Measurements from ENCODE around the gene KDM6B. TPM values are rescaled to one million over a fixed set of nuclear protein-coding genes. Genes with fewer than 3 reads are reported as not detected.

The KDM6B gene
- total and polyA plus RNA-seq, 12 donors = 5.2 to 35.4 (median 25.3) TPM

GRCh38 chr17:7831233-7831632, 2.8 kb upstream of the KDM6B start:
- Histone ChIP-seq H3K4me3 (no peak overlapping the region), H3K27ac (no peak overlapping the region), H3K9me3 (no peaks in the 10 kb centered on the region), H3K27me3 (peaks cover 0 to 5% (median 0%) of the 10 kb centered on the region in 7 donors), H3K4me1 (peaks cover 2 to 17% (median 7%) of the 10 kb centered on the region in 9 donors), H3K36me3 (no peaks in the 10 kb centered on the region)
- TF ChIP-seq, protein P1, sequence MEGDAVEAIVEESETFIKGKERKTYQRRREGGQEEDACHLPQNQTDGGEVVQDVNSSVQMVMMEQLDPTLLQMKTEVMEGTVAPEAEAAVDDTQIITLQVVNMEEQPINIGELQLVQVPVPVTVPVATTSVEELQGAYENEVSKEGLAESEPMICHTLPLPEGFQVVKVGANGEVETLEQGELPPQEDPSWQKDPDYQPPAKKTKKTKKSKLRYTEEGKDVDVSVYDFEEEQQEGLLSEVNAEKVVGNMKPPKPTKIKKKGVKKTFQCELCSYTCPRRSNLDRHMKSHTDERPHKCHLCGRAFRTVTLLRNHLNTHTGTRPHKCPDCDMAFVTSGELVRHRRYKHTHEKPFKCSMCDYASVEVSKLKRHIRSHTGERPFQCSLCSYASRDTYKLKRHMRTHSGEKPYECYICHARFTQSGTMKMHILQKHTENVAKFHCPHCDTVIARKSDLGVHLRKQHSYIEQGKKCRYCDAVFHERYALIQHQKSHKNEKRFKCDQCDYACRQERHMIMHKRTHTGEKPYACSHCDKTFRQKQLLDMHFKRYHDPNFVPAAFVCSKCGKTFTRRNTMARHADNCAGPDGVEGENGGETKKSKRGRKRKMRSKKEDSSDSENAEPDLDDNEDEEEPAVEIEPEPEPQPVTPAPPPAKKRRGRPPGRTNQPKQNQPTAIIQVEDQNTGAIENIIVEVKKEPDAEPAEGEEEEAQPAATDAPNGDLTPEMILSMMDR (IDR thresholded peaks at IDR 0.05) = no peak
- no peak for ATAC-seq
- DNase-seq = no peak
- intact Hi-C loops (cut with DNase I) = loop anchor here in 2 of 10 donors (5.0 to 10.0 kb wide), 3 partner anchors 56 to 324 kb away; partner anchors contain the start of genes CHD3 (in 1 of the 2) and PER1 (in 1 of the 2)
- WGBS, 2 donors = 75 to 81% methylated on average over 7 of the region's 7 CpGs

GRCh38 chr17:7832431-7832830, 1.6 kb upstream of the KDM6B start:
- no peak for DNase-seq
- H3K4me3 ChIP-seq = no peak overlapping the region
- no peaks in the 10 kb centered on the region for H3K36me3 ChIP-seq
- H3K27ac ChIP-seq = no peak overlapping the region
- H3K9me3 ChIP-seq = no peaks in the 10 kb centered on the region
- intact Hi-C loops (cut with DNase I) = loop anchor here in 3 of 10 donors (2.0 to 10.0 kb wide), 4 partner anchors 55 to 322 kb away; partner anchors contain the start of genes CHD3 (in 1 of the 3) and PER1 (in 1 of the 3)
- no peak for ATAC-seq
- H3K4me1 ChIP-seq = peaks cover 4 to 29% (median 19%) of the 10 kb centered on the region in 9 donors
- WGBS, 2 donors = 90 to 91% methylated on average over 10 of the region's 10 CpGs
- peaks cover 0 to 5% (median 0%) of the 10 kb centered on the region in 7 donors for H3K27me3 ChIP-seq
- TF ChIP-seq, protein P1 (IDR thresholded peaks at IDR 0.05) = no peak

DNA sequence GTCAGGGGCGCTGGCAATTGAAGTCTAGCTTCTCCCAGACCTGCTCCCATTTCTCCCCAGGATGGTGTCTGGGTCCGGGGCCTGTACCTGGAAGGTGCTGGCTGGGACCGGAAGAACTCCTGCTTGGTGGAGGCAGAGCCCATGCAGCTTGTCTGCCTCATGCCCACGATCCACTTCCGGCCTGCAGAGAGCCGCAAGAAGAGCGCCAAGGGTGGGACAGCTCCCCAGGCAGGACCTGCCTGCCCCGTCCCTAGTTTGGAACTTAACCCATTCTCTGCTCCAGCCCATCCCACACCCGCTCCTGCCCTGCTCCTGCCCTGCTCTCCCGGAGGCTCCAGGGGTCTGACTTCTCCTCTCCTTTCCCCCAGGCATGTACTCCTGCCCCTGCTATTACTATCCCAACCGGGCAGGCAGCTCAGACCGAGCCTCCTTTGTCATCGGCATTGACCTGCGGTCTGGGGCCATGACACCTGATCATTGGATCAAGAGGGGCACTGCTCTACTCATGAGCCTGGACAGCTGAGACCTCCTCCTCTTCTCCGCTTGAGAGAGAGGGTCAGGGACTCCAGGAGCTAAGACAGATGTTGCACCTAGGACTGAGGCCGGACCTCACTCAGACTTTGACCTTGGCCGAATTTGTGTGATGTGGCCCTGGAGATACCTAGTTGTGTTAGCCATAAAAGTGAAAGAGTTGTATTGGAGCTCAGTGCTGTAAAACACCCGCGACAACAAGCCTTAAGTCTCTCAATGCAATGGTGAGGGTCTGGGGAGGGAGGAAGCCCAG, 814 bp upstream of the KDM6B start:
- Histone ChIP-seq H3K4me3 (peak overlapping the region in 9 of 10 donors; percentile 59 to 95 (median 80)), H3K36me3 (no peaks in the 10 kb centered on the region), H3K27me3 (peaks cover 0 to 3% (median 0%) of the 10 kb centered on the region in 7 donors), H3K27ac (peak overlapping the region in 9 of 10 donors; percentile 97 to 100 (median 99)), H3K9me3 (no peaks in the 10 kb centered on the region), H3K4me1 (peaks cover 4 to 34% (median 24%) of the 10 kb centered on the region in 9 donors)
- intact Hi-C loops (cut with DNase I) = loop anchor here in 3 of 10 donors (2.0 to 10.0 kb wide), 4 partner anchors 54 to 322 kb away; partner anchors contain the start of genes CHD3 (in 1 of the 3) and PER1 (in 1 of the 3)
- DNase-seq (no peak), ATAC-seq (no peak)
- WGBS, 2 donors = 45 to 50% methylated on average over 19 of the region's 19 CpGs
- TF ChIP-seq, protein P1 (IDR thresholded peaks at IDR 0.05) = no peak

DNA sequence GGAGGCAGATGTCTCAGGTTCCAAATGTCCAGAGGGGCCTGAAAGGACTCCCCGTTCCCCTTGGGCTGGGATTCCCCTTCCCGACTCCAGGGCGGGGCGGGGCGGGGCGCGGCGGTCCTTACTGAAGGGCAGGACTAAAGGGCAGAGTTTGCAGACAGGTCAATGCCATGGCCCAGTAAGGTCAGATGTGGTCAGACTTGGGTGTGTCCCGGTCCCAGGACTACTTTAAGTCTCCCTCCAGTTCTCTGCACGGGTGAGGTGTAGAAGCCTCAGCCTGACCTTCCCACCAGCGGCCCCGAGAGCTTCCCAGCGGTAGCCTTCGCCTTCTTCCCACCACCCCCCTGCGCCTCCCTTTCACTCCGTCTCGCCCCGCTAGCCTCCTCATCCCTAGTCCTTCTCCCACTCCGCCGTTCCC, 532 bp downstream of the KDM6B start:
- TF ChIP-seq, protein P1 (IDR thresholded peaks at IDR 0.05) = no peak
- WGBS, 2 donors = 1% methylated on average over 20 of the region's 20 CpGs
- DNase-seq (peak; percentile 71 to 73), ATAC-seq (peak; percentile 1 to 50 (median 32))
- Histone ChIP-seq H3K9me3 (no peaks in the 10 kb centered on the region), H3K36me3 (no peaks in the 10 kb centered on the region), H3K4me3 (peak overlapping the region; percentile 59 to 95 (median 80)), H3K27me3 (peaks cover 0 to 3% (median 0%) of the 10 kb centered on the region in 7 donors), H3K27ac (peak overlapping the region; percentile 94 to 100 (median 98)), H3K4me1 (peaks cover 7 to 43% (median 36%) of the 10 kb centered on the region in 9 donors)
- intact Hi-C loops (cut with DNase I) = loop anchor here in 7 of 10 donors (1.0 to 10.0 kb wide), 7 partner anchors 9 to 320 kb away; partner anchors contain the start of genes NAA38 (in 3 of the 7), CHD3 (in 1 of the 7) and PER1 (in 1 of the 7)

All from heart right ventricle (tissue), 16 donors.